IMR-90 (cell line): ENCODE measurements around the gene RTN1. TPM values are rescaled to one million over a fixed set of nuclear protein-coding genes. Genes with fewer than 3 reads are reported as not detected.

ENCODE experiments used
- ATAC-seq: fragments of 200-7000 bp; cut with Tn5 transposase; 2 replicates; pipeline ENCODE4 v1.9.1; 2020; ENCODE audit warnings: low read depth, mild to moderate bottlenecking, moderate library complexity
- BruUV-seq: library from RNA; stranded (reverse); fragments of 400-500 nt; replicated peaks from 2 replicates; lab custom pipeline; 2021; lab: Mats Ljungman, UMichigan
- CTCF ChIA-PET: fragments of 300-600 bp; formaldehyde crosslinking; extraction: SDS; loops from one replicate; lab custom pipeline; 2021; ENCODE audit warnings: antibody characterized with exemption; lab: Yijun Ruan, JAX
- POLR2A ChIA-PET: fragments of 300-600 bp; sonication (Branson Sonifier 250); formaldehyde crosslinking; loops from one replicate; lab custom pipeline; 2022; ENCODE audit warnings: antibody characterized with exemption; ENCODE audit not compliant: unreplicated experiment; lab: Charles Lee
- DNase-seq: peaks from one replicate; pipeline ENCODE4 v3.0.0; 2013
- H2AFZ ChIP-seq: replicated peaks from 2 replicates; pipeline ENCODE3; 2013; ENCODE audit warnings: low read length, mild to moderate bottlenecking; ENCODE audit not compliant: poor library complexity
- H2AK5ac ChIP-seq: 2 replicates; pipeline ENCODE4 v1.6.1; 2013; ENCODE audit warnings: low read depth, low read length, inconsistent platforms
- H2AK9ac ChIP-seq: replicated peaks from 2 replicates; pipeline ENCODE3; 2013; ENCODE audit warnings: mild to moderate bottlenecking, low read depth, low read length, moderate library complexity; ENCODE audit not compliant: poor library complexity
- H2BK120ac ChIP-seq: 2 replicates; pipeline ENCODE4 v1.6.1; 2013; ENCODE audit warnings: low read depth, low read length, inconsistent platforms
- H2BK15ac ChIP-seq: 3 replicates; pipeline ENCODE4 v1.6.1; 2013; ENCODE audit warnings: low read depth, low read length, inconsistent platforms
- H2BK20ac ChIP-seq: 2 replicates; pipeline ENCODE4 v1.6.1; 2013; ENCODE audit warnings: low read depth, mild to moderate bottlenecking, inconsistent platforms, low read length, moderate library complexity
- H2BK5ac ChIP-seq: 2 replicates; pipeline ENCODE4 v1.6.1; 2013; ENCODE audit warnings: mild to moderate bottlenecking, low read depth, low read length, inconsistent platforms; ENCODE audit not compliant: poor library complexity, severe bottlenecking
- H3K14ac ChIP-seq: replicated peaks from 2 replicates; pipeline ENCODE4 v1.6.1; 2013; ENCODE audit warnings: low read depth, low read length, inconsistent platforms
- H3K18ac ChIP-seq: 2 replicates; pipeline ENCODE4 v1.6.1; 2013; ENCODE audit warnings: low read depth, low read length, control low read depth
- H3K23ac ChIP-seq: 2 replicates; pipeline ENCODE4 v1.6.1; 2013; ENCODE audit warnings: low read depth, low read length, inconsistent platforms
- H3K27ac ChIP-seq: 2 replicates; pipeline ENCODE4 v1.5.1; 2013; ENCODE audit warnings: mild to moderate bottlenecking, control low read depth, low read length; ENCODE audit not compliant: insufficient read depth
- H3K27me3 ChIP-seq: 2 replicates; pipeline ENCODE4 v1.6.1; 2013; ENCODE audit warnings: low read length; ENCODE audit not compliant: control insufficient read depth, insufficient read depth
- H3K36me3 ChIP-seq: 2 replicates; pipeline ENCODE4 v1.6.1; 2013; ENCODE audit warnings: low read length, mixed read lengths; ENCODE audit not compliant: control insufficient read depth, insufficient read depth
- H3K4ac ChIP-seq: 2 replicates; pipeline ENCODE4 v1.6.1; 2013; ENCODE audit warnings: low read depth, low read length, inconsistent platforms
- H3K4me1 ChIP-seq: 2 replicates; pipeline ENCODE4 v1.6.1; 2013; ENCODE audit warnings: low read length, mixed read lengths; ENCODE audit not compliant: control insufficient read depth, insufficient read depth
- H3K4me2 ChIP-seq: 2 replicates; pipeline ENCODE4 v1.6.1; 2013; ENCODE audit warnings: low read depth, mild to moderate bottlenecking, control low read depth, low read length, moderate library complexity
- H3K4me3 ChIP-seq: 2 replicates; pipeline ENCODE4 v1.5.1; 2013; ENCODE audit warnings: low read depth, mild to moderate bottlenecking, control low read depth, low read length, moderate library complexity; ENCODE audit not compliant: insufficient read depth
- H3K56ac ChIP-seq: 2 replicates; pipeline ENCODE4 v1.6.1; 2013; ENCODE audit warnings: low read length, inconsistent platforms; ENCODE audit not compliant: insufficient read depth; ENCODE audit errors: extremely low read depth
- H3K79me1 ChIP-seq, 2 experiments: 2 replicates each; pipeline ENCODE4 v1.6.1; 2013; ENCODE audit warnings: low read length in 2 of 2, inconsistent platforms in 1 of 2, low read depth in 1 of 2
- H3K9ac ChIP-seq: 2 replicates; pipeline ENCODE4 v1.6.1; 2013; ENCODE audit warnings: low read depth, low read length, control low read depth
- H3K9me1 ChIP-seq: 2 replicates; pipeline ENCODE4 v1.6.1; 2013; ENCODE audit warnings: low read length, inconsistent platforms; ENCODE audit not compliant: insufficient read depth
- H3K9me3 ChIP-seq: 2 replicates; pipeline ENCODE4 v1.6.1; 2013; ENCODE audit warnings: low read length; ENCODE audit not compliant: control insufficient read depth, insufficient read depth
- H4K20me1 ChIP-seq: 2 replicates; pipeline ENCODE4 v1.6.1; 2013; ENCODE audit warnings: low read length, inconsistent platforms; ENCODE audit not compliant: insufficient read depth
- H4K5ac ChIP-seq: 2 replicates; pipeline ENCODE4 v1.6.1; 2013; ENCODE audit warnings: mild to moderate bottlenecking, low read depth, low read length, control low read depth
- H4K8ac ChIP-seq, 2 experiments: 2 replicates each; pipeline ENCODE4 v1.6.1; 2013; ENCODE audit warnings: low read depth in 2 of 2, low read length in 2 of 2, control low read depth in 1 of 2, inconsistent platforms in 1 of 2
- H4K91ac ChIP-seq: 2 replicates; pipeline ENCODE4 v1.6.1; 2013; ENCODE audit warnings: low read depth, low read length, inconsistent platforms; ENCODE audit not compliant: insufficient read depth
- BHLHE40 ChIP-seq: fragments of 150-350 bp; IDR thresholded peaks from 2 replicates; pipeline ENCODE4 v1.6.1; 2016; ENCODE audit warnings: mild to moderate bottlenecking, low read depth, low read length
- CEBPB ChIP-seq: IDR thresholded peaks from 2 replicates; pipeline ENCODE4 v1.6.1; 2012; ENCODE audit warnings: low read depth, low read length, improper control_type of control experiment
- MAZ ChIP-seq: IDR thresholded peaks from 2 replicates; pipeline ENCODE4 v1.6.1; 2012; ENCODE audit warnings: low read depth, mild to moderate bottlenecking, low read length, improper control_type of control experiment, moderate library complexity, borderline replicate concordance
- NFE2L2 ChIP-seq: fragments of 150-350 bp; IDR thresholded peaks from 2 replicates; pipeline ENCODE4 v1.6.1; 2016; ENCODE audit warnings: low read depth, mild to moderate bottlenecking, low read length
- SMC3 ChIP-seq: fragments of 150-350 bp; IDR thresholded peaks from 2 replicates; pipeline ENCODE4 v1.6.1; 2016; ENCODE audit warnings: low read depth, mild to moderate bottlenecking, antibody characterized with exemption, low read length, moderate library complexity
- WGBS, 2 experiments: methylation state at CpG; one replicate each; pipeline versions ENCODE4 v1.1.5 to v1.1.7; 2013; ENCODE audit warnings: missing lambda C conversion rate in 2 of 2; ENCODE audit not compliant: insufficient read length in 1 of 2; ENCODE audit errors: extremely low coverage in 2 of 2; 5-methylcytosine and 5-hydroxymethylcytosine counted together
- dilution Hi-C: fragments of 300-500 bp; cut with HindIII; formaldehyde crosslinking; loops from one replicate; pipeline ENCODE4 v1.14.3; 2018; ENCODE audit warnings: low sequenced_read_pairs; ENCODE audit not compliant: unreplicated experiment
- in situ Hi-C: fragments of 300-500 bp; cut with MboI; formaldehyde crosslinking; loops from 3 replicates; pipeline ENCODE4 v1.14.3; 2019; ENCODE audit warnings: low sequenced_read_pairs, inconsistent platforms, mixed read lengths
- intact Hi-C: fragments of 100-400 bp; cut with micrococcal nuclease; formaldehyde crosslinking; loops from 2 replicates; pipeline ENCODE4 v1.10.0; 2022
- microRNA-seq, 2 experiments: library from miRNA; stranded (forward) in 1 of 2; unstranded in 1 of 2; fragments of 10-50 nt in 1 of 2; fragments of <30 nt in 1 of 2; gene quantifications in 1 of 2; microRNA quantifications in 1 of 2; one replicate each; pipeline versions ENCODE3 to v1.1.0; 2013 to 2020; ENCODE audit not compliant: insufficient read depth in 1 of 2, insufficient read length in 1 of 2, unreplicated experiment in 1 of 2
- polyA plus RNA-seq, 3 experiments: library from polyadenylated mRNA; depleted of rRNA; stranded (reverse); fragments of >200 nt; gene quantifications; 2 replicates each; pipeline ENCODE4 v1.2.3, GENCODE V29; 2012; ENCODE audit warnings: low replicate concordance in 1 of 3
- small RNA-seq, 5 experiments: library from RNA; depleted of rRNA; stranded (forward); fragments of <200 nt; gene quantifications; one replicate each; pipeline ENCODE3, GENCODE V24; 2012
- total RNA-seq: library from RNA; depleted of rRNA; stranded (reverse); fragments of >200 nt; gene quantifications from 2 replicates; pipeline ENCODE4 v1.2.3, GENCODE V29; 2012; rRNA removed
- TF ChIP-seq, protein P1 (sequence below): fragments of 150-350 bp; IDR thresholded peaks from 2 replicates; pipeline ENCODE4 v1.6.1; 2017; ENCODE audit warnings: mild to moderate bottlenecking, antibody characterized with exemption, low read length, low read depth

RTN1 gene
- total and polyA plus RNA-seq, 2 of the 4 experiments (the other 2 are of a cell fraction): 0.18 to 0.46 TPM

GRCh38 chr14:59547310-59547709 is 323.3 kb downstream of the RTN1 start:
- Histone ChIP-seq H4K5ac (no peak overlapping the region), H4K8ac (no peak overlapping the region), H2BK20ac (no peak overlapping the region), H3K4me2 (no peak overlapping the region), H3K27me3 (no peaks in the 10 kb centered on the region), H4K91ac (no peak overlapping the region), H3K4ac (no peak overlapping the region), H3K14ac (no peak overlapping the region), H3K27ac (no peak overlapping the region), H2AK5ac (no peak overlapping the region), H3K9ac (no peak overlapping the region), H3K36me3 (no peaks in the 10 kb centered on the region), H2BK120ac (no peak overlapping the region), H3K9me3 (no peaks in the 10 kb centered on the region), H3K23ac (no peak overlapping the region), H3K4me1 (no peaks in the 10 kb centered on the region), H2BK15ac (no peak overlapping the region), H2AFZ (no peak overlapping the region), H3K79me1 (no peaks in the 10 kb centered on the region), H2AK9ac (no peak overlapping the region), H3K4me3 (no peak overlapping the region), H3K18ac (no peak overlapping the region), H3K9me1 (no peaks in the 10 kb centered on the region), H3K56ac (no peak overlapping the region), H4K20me1 (no peaks in the 10 kb centered on the region), H2BK5ac (no peak overlapping the region)
- dilution Hi-C loops: no loop called here
- POLR2A ChIA-PET: no interaction called here
- CTCF ChIA-PET: interaction anchor here (1.0 kb wide), 1 partner anchor 14 kb away, joined by 3 read pairs; no protein-coding TSS in a partner anchor
- WGBS, 2 experiments: no CpG with 5 or more reads among the region's 2 CpGs
- in situ Hi-C loops: no loop called here
- intact Hi-C loops: no loop called here
- TF ChIP-seq BHLHE40 (no peak), CEBPB (no peak), NFE2L2 (no peak), SMC3 (no peak), MAZ (no peak)
- TF ChIP-seq, protein P1, sequence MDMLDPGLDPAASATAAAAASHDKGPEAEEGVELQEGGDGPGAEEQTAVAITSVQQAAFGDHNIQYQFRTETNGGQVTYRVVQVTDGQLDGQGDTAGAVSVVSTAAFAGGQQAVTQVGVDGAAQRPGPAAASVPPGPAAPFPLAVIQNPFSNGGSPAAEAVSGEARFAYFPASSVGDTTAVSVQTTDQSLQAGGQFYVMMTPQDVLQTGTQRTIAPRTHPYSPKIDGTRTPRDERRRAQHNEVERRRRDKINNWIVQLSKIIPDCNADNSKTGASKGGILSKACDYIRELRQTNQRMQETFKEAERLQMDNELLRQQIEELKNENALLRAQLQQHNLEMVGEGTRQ: no peak
- no TSS peak for BruUV-seq
- no peak for DNase-seq
- ATAC-seq: no peak

Small RNA genes lying within 50 kb of the gene (microRNA-seq; reads per million reads assigned to microRNA genes)
- gene MIR5586: 0 to 3.3 reads per million in 2 experiments

Small RNA genes lying within 50 kb of the gene (small RNA-seq; reads per million reads assigned to genes)
- 0 to 0.89 (median 0) reads per million in 5 experiments for gene MIR5586

Other genes starting within 250 kb of the RTN1 start
- not detected in 2 replicates for gene LRRC9, start 49.4 kb upstream of the RTN1 start, total RNA-seq
- not detected in 2 replicates for gene LRRC9, start 49.4 kb upstream of the RTN1 start, polyA plus RNA-seq (2012; rRNA removed)
- gene PCNX4, start 221.1 kb upstream of the RTN1 start, total RNA-seq: 128 and 151 TPM in 2 replicates
- gene PCNX4, start 221.1 kb upstream of the RTN1 start, polyA plus RNA-seq (2012; rRNA removed): 44.7 and 55.4 TPM in 2 replicates